NCI-H2107 treated with DMSO at 0.1 percent for 48 hours (cell line): Measurements from ENCODE around the gene CXorf66.
"Not testable (repeated sequence)": the region's sequence is repeated elsewhere in the genome, so short reads cannot be mapped to it uniquely, and the experiment has no call there.

Experiments used
- DNase-seq: peaks from one replicate; lab custom pipeline; 2025; ENCODE audit not compliant: unreplicated experiment; lab: John Stamatoyannopoulos, UW

CXorf66 gene, protein sequence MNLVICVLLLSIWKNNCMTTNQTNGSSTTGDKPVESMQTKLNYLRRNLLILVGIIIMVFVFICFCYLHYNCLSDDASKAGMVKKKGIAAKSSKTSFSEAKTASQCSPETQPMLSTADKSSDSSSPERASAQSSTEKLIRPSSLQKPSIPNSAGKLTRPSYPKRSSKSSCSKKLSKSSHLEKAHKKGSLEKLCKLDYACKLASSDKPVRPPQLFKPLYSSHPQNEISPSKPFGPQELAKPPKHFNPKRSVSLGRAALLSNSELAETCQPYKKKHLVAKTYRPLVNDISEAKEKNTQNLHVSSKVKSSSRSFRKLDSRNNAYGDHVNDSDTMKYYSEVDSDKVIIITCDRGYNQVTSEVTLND

GRCh38 chrX:139965421-139965820, at the start of gene CXorf66:
TSS of gene CXorf66 (minus strand) at chrX:139965521. CDS start at chrX:139965496, 25 bp downstream.
- DNase-seq = no peak

DNA sequence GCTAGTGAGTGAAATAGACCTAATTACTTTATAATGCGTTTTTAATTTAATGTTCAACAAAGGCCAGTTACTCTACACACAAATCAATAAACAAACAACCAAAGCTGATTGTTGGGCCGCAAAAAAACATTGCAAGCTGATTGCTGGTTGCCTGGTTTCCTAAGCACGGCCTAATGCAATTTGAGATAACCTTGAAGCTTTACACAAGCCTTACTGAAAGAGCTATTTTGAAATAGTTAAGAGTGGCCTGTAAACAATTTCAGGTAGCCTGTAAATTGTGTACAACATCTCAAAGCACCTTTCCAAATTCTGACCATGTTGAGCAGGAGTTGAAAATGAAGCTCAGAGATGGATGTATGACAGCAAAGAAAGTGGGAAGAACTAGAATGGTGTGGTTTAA, 17.5 kb upstream of the CXorf66 start:
- no peak for DNase-seq

- no peak for DNase-seq
These were observed 9.2 kb upstream of the CXorf66 start for GRCh38 chrX:139974471-139974870.

DNA sequence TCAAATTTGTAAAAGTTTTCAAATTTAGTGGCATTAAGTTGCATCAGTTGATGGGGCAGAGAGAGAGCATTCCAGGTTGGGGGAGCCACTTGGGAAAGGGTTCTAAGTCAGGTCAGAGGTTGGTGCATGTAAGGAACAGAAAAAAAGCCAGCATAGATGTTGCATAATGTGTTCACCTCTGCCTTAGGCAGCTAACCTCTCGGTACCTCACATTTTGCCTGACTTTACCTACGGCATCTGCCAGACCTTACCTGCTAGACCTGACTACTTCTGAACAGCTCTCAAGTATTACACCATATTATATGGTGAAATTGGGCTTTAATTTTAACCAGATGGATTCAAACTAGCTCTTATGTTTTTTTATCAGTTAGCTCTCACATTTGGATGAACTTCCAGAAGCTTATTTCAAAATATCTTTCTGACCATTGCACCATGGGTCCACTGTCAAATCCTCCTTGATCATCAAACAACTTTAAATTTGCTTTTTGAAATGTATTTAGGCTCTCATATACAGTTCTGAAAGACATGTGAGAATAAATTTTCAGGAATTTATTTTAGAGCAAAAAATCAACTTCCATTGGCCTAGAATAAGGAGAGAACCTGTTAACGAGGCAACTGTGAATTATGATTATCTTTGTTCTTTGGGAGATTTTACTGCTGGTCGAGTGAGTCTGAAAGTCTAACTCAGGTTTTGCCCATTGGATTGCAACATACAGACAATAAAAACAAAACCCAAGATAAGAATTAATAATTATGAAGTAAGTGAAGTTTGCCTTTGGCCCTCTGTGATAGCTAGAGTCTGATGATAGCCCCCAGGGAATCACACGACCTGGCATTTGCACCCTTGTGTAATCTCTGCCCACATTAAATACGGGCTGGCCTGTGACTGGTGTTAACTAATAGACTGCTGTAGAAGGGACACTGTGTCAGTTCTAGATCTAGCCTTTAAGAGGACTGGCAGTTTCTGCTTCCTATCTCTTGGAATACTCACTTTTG, 7.6 kb upstream of the CXorf66 start:
- no peak for DNase-seq

GRCh38 chrX:139972113-139972512, 6.8 kb upstream of the CXorf66 start:
- no peak for DNase-seq

GRCh38 chrX:139971394-139971749, 6.1 kb upstream of the CXorf66 start:
- no peak for DNase-seq

DNA sequence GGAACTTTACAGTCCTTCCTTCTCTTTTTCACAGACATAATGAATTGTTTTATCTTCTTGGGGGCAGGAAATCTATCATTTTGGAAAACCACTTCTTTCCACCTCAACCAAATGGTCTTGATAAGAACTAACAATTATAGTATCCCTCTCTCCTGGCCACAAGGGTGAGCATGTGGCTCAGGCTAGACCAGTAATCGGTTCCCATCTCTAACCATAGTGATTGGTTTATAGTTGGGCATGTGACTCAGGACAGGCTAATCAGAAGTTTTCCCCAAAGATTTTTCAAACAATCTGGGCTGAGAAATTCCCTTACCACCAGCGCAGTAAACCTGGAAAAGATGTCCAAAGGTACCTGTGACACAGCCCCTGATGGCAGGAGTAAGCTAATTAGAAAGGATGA, 4.0 kb upstream of the CXorf66 start:
- no peak for DNase-seq

DNA sequence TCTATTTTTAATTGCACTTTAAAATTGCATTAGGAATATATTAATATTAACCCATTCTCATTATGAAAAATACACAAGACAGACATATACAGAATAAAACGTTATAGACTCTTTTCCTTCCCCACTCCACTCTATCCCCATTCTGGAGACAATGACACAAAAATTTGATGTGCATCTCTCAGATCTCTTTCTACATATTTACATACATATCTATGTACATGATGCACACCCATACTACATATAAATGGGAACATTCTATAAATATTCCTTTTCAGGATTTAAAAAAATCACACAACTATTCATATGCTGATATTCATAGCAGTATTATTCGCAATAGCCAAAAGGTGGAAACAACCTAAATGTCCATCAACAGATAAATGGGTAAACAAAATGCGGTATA, 2.4 kb upstream of the CXorf66 start:
- no peak for DNase-seq

DNA sequence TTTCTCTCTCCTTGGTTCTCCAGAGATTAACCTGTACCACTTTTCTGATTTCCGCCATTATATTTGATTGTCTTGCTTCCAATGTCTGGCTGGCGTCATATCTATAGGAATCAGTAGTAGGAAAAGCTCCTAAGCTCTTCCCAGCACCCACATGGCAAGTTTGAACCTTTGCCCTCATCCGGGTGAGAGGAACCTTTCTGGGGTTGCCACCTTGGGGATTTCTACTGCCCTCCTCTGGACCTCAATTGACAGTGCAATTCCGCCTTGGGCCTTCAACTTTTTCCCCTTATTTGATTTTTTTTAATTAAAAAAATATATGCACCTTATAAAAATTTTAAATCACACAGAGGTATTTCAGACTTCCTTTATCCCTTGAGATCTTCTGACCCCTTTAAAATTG, 2.0 kb upstream of the CXorf66 start:
- no peak for DNase-seq

DNA sequence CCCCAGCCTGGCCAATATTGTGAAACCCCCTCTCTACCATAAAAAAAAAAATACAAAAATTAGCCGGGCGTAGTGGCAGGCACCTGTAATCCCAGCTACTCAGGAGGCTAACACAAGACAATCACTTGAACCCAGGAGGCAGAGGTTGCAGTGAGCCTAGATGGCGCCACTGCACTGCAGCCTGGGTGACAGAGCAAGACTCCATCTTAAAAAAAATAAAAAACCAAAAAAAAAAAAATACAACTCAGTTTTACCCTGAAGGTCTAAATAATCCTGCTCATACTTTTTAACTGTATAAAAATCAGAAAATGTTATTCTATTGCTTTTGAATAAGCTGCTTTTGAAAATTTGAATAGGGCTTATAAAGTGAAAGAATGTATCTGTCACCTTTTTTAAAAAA, 838 bp upstream of the CXorf66 start:
- not testable (repeated sequence) for DNase-seq

GRCh38 chrX:139961091-139961490, 4.2 kb downstream of the CXorf66 start:
- not testable (repeated sequence) for DNase-seq

GRCh38 chrX:139949703-139950102, 15.6 kb downstream of the CXorf66 start:
- no peak for DNase-seq

GRCh38 chrX:139945075-139945474, 20.2 kb downstream of the CXorf66 start:
- no peak for DNase-seq

DNA sequence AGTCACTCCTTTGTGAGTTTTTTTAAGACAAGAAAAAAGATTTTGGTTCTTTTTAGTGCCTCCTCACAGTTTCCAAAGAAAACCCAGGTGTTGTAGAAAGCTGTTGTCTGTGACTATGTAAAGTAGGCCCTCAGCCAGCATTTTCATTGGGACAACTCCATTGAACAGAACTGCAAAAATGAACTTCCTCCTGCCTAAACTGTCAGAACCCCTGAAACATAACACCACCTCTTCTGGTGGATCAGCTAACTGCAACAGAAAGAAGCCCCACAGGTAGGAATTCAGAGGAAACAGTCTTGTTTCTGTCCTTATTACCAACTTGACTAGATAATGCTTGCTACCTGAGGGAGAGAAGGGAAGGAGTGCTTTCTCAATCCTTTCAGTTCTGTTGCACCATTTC, 29.1 kb downstream of the CXorf66 start:
- no peak for DNase-seq

- no peak for DNase-seq
These were observed 31.4 kb downstream of the CXorf66 start for GRCh38 chrX:139933904-139934303.

- DNase-seq = peak; percentile 72
These were observed 32.2 kb downstream of the CXorf66 start, which contains the start of gene ATP11C for GRCh38 chrX:139932901-139933796. TSS of gene ATP11C (minus strand) at chrX:139933053. CDS start at chrX:139932042, 1,011 bp downstream.

- no peak for DNase-seq
These were observed 33.0 kb downstream of the CXorf66 start for GRCh38 chrX:139932073-139932900.

DNA sequence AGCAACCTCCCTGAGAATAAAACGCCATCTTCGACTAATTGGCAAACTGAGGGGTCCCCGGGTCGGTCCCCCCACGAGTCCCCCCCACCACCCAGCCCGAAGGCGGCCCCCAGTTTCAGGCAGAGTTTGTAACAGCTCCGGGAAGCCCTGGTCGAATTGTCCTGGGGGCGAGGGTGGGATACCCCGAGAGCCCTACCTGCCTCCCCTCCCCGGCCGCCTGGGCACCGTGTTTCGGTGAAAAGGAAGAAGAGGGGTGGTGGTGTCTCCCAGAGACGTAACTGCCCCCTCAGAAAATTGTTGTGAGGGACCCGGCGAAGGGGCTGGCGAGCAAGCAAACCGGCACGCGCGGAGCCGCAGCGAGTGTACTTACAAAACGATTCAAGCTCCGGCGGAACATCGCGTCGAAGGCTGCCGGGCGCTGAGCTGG, 33.7 kb downstream of the CXorf66 start:
- no peak for DNase-seq

GRCh38 chrX:139930916-139931645, 34.2 kb downstream of the CXorf66 start:
- DNase-seq = peak; percentile 39
